NCI-H69 (cell line): ENCODE measurements around the gene CTTNBP2.

Source experiments
- DNase-seq: peaks from one replicate; lab custom pipeline; 2025; lab: John Stamatoyannopoulos, UW

CTTNBP2 gene

GRCh38 chr7:117790251-117790650 is 83.0 kb downstream of the CTTNBP2 start:
- DNase-seq, result peak; percentile 14

DNA sequence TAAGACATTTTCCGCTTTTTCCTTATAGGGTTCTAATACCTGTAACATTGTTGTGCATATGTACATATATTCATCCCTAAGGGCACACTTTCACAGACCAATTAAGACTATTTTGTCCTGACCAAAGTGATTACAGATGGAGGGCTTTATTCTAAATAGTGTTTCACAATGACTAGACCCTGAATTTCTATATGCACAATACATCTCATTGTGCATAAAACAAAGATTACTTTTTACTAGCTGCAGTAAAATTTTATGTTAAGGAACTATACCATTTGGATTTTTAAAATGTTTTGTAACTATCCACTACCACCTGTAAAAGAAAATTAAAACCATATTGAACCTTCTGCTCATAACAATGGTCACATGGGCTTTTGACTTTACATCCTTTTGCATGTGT is 87.8 kb downstream of the CTTNBP2 start:
- DNase-seq, result peak; percentile 50

DNA sequence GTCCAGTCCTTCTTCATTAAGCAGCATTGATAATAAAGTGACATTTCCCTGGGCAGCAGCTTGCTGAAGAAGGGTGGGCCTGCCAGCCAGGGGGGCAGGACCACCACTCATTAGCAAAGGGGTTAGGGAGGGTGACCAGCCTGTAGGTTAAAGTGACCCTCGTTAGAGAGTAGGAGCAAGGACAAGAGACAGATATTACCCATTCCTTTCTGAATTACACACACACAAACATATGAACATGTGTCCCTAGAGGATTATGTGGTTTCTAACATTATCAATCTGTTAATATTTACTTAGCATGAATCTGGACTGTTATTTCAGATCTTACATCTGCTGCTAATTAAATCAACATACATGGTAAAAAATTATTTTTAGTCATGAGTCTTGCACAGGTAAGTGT is 88.9 kb downstream of the CTTNBP2 start:
- peak; percentile 61 for DNase-seq

GRCh38 chr7:117782761-117783160 is 90.5 kb downstream of the CTTNBP2 start:
- DNase-seq, result no peak

DNA sequence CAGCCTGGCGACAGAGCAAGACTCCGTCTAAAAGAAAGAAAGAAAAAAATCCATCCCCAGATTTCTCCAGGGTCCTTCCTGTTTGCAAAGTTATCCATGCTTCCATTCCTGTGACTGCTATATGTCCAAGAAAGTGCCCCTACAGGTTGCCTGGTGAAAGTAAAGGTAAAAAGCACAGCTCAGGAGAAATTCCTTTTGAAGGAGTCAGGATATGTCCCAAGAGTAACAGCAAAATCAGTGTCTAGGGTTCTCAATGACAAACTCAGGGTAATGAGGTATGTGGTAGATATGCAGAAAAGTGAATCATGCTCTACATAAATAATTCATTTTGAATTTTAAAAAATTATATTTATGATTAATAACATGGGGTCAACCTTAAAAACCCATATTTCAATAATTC is 91.5 kb downstream of the CTTNBP2 start:
- no peak for DNase-seq

- DNase-seq, result no peak
Measured at GRCh38 chr7:117780832-117781231, 92.4 kb downstream of the CTTNBP2 start.

GRCh38 chr7:117777335-117778142 is 95.7 kb downstream of the CTTNBP2 start:
- peak; percentile 82 for DNase-seq

GRCh38 chr7:117776224-117776623 is 97.0 kb downstream of the CTTNBP2 start:
- DNase-seq, result no peak

- DNase-seq, result no peak
Measured at GRCh38 chr7:117775801-117776200, 97.4 kb downstream of the CTTNBP2 start.

DNA sequence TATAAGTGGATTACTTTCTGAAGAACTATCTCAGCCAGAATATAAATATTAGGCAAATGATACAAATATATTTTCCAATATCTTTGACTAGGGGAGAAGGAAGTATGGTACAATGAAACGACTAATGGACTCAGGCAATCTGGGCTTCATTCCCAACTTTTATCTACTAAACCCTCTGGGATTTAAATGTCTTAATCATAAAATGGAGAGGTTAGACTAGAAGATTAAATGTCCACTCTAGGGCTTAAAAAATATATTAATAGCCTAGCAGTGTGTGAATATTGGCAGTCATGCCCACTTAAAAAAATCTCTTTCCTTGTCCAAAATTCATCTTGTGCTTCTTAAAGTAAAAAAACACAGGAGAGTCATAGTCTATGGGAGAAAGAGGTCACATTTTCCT is 98.3 kb downstream of the CTTNBP2 start:
- DNase-seq, result no peak

GRCh38 chr7:117772421-117772820 is 100.8 kb downstream of the CTTNBP2 start:
- DNase-seq, result no peak

- no peak for DNase-seq
Measured at GRCh38 chr7:117771756-117772155, 101.5 kb downstream of the CTTNBP2 start.

GRCh38 chr7:117769085-117769484 is 104.2 kb downstream of the CTTNBP2 start:
- no peak for DNase-seq

DNA sequence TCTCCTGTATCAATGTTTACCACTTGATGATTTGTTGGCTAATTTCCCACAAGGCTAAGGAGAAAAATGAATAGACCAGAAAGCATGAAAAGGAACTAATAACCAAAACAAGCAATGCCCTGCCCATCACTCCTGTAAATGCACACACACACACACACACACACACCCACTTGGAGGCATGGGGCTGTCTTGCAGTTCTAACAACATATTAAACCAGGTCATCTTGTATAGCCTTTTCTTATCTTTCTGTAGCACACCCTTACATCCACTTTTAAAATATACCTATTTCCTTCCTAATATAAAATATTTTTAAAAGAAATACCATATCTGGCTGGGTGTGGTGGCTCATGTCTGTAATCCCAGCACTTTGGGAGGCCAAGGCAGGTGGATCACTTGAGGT is 105.3 kb downstream of the CTTNBP2 start:
- DNase-seq, result no peak

- no peak for DNase-seq
Measured at GRCh38 chr7:117766913-117767312, 106.3 kb downstream of the CTTNBP2 start.

DNA sequence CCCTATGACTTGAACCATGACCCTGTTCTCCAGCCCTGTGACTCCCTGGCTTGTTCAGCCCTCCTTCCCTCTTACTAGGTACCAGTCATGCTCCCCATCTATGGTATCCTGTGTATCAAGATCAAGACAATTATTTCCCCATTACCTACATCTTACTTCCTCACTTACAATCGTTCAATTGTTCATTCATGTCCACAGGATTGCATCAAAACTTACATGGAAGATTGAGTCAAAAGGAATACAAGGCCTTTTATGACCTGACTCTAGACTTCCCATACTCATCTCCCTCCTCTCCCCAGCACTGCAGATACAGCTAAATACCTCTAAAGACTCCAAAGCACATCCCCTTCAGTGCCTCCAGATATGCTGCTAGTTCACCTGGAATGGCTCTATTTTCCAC is 109.2 kb downstream of the CTTNBP2 start:
- no peak for DNase-seq

- DNase-seq, result no peak
Measured at GRCh38 chr7:117762055-117762454, 111.2 kb downstream of the CTTNBP2 start.

DNA sequence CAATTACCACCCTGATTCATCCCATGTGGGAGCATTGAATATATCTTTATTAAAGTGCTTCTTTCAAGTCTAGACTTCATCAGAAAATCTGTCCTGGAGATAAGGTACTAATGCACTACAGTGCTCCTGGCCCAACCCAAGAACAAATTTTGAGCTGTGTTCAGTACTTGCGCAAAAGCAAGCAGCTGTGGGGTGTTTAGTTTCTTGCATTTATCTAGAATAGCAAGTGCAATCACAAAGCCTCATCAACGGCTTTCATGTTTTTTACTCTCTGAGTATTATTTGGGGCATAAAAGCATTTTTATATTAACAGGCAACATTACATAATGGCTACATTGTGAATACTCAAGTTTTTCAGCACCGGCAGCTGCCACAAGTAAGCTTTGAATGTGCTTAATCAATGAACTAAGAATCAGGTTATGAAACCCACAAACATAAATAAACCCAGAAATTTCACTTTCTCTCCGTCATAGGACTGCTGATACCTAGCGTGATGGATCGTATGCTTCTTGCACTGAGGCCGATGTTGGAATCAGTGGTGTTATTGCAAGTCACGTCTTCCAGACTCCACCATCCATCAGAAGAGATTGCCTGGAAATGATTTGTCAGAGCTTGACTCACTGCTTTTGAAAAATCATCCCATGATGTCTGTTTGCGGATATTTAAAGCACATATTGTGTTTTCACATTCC is 113.1 kb downstream of the CTTNBP2 start:
- DNase-seq, result no peak

DNA sequence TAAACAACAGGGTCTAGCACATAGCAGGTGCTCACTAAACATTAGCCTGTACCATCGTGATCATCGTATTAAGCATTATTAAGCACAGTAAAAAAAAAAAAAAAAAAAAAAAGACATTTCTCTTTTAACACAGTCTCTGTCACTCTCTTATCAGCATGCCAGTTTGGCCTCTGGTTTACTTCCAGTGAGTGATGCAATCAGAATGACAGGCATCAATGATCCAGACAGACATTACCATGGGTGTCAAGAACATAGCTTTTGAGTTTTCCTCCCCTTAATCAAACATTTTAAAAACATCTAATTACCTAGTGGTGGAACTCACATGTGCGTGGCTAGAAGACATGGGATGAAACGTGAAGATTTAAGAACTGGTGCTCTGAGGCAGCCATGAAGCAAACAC is 115.8 kb downstream of the CTTNBP2 start:
- no peak for DNase-seq

- DNase-seq, result peak; percentile 29
Measured at GRCh38 chr7:117756586-117757085, 116.6 kb downstream of the CTTNBP2 start.

- no peak for DNase-seq
Measured at GRCh38 chr7:117755136-117755535, 118.1 kb downstream of the CTTNBP2 start.

DNA sequence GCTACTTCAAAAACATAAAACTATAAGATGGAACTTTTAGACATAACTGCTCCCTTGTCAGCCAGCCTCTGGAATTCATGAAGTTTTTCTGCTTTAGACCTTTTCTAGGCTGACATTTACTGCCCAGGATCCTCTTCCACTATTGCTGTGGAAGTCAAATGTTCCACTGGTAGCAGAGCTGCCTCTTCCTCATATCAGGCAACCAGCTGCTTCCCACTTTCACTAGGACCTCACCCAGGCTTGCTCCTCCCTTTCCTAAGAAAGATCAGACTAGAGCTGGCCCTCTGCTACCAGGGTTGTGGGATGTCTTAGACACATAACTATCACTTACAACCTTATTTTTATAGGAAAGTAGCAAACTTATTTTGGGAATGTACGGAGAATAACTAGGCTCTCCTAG is 121.5 kb downstream of the CTTNBP2 start:
- no peak for DNase-seq
